Heart right ventricle (tissue), 16 donors: ENCODE data around the gene APEX1. TPM values are rescaled to one million over a fixed set of nuclear protein-coding genes. Genes with fewer than 3 reads are reported as not detected.

Source experiments
- ATAC-seq, 8 donors: fragments of 200-7000 bp; cut with Tn5 transposase; one replicate each; pipeline ENCODE4 v1.9.1; 2020; ENCODE audit warnings: mild to moderate bottlenecking in 8 of 8, moderate library complexity in 8 of 8, moderate number of reproducible peaks in 1 of 8
- DNase-seq, 2 donors: peaks; one replicate each; pipeline ENCODE4 v3.0.0-alpha.2; 2020
- H3K27ac ChIP-seq, 10 donors: fragments of 200-600 bp; sonication (generic) in 2 of 10; one replicate each; pipeline versions ENCODE4 v1.5.0 to v1.8.0; 2020 to 2022; ENCODE audit warnings: mild to moderate bottlenecking in 3 of 10
- H3K27me3 ChIP-seq, 7 donors: fragments of 200-600 bp; one replicate each; pipeline ENCODE4 v1.8.0; 2021 to 2022; ENCODE audit warnings: mild to moderate bottlenecking in 2 of 7
- H3K36me3 ChIP-seq, 9 donors: fragments of 200-600 bp; sonication (generic) in 1 of 9; one replicate each; pipeline versions ENCODE4 v1.5.0 to v1.8.0; 2020 to 2022; ENCODE audit warnings: mild to moderate bottlenecking in 2 of 9
- H3K4me1 ChIP-seq, 9 donors: fragments of 200-600 bp; sonication (generic) in 1 of 9; one replicate each; pipeline versions ENCODE4 v1.5.0 to v1.8.0; 2020 to 2022; ENCODE audit warnings: mild to moderate bottlenecking in 4 of 9
- H3K4me3 ChIP-seq, 10 donors: fragments of 200-600 bp; sonication (generic) in 2 of 10; one replicate each; pipeline versions ENCODE4 v1.5.0 to v1.8.0; 2020 to 2022; ENCODE audit warnings: mild to moderate bottlenecking in 7 of 10, moderate library complexity in 2 of 10
- H3K9me3 ChIP-seq, 11 donors: fragments of 200-600 bp in 10 of 11; sonication (generic) in 2 of 11; one replicate each; pipeline versions ENCODE4 v1.5.0 to v1.8.0; 2013 to 2022; ENCODE audit warnings: mild to moderate bottlenecking in 2 of 11, control low read depth in 1 of 11, moderate library complexity in 1 of 11
- CTCF ChIP-seq, 9 donors: fragments of 200-600 bp; sonication (generic) in 2 of 9; IDR thresholded peaks; one replicate each; pipeline versions ENCODE4 v1.5.0 to v1.8.0; 2021 to 2022; ENCODE audit warnings: antibody characterized with exemption in 9 of 9, mild to moderate bottlenecking in 5 of 9, moderate library complexity in 1 of 9
- WGBS, 2 donors: extraction: QIAGEN DNeasy Blood & Tissue Kit; methylation state at CpG; one replicate each; pipeline ENCODE4 v1.1.7; 2013; ENCODE audit warnings: inconsistent platforms in 1 of 2; 5-methylcytosine and 5-hydroxymethylcytosine counted together
- intact Hi-C, 10 donors: fragments of 100-400 bp; cut with DNase I; formaldehyde crosslinking; loops; one replicate each; pipeline versions ENCODE4 v1.11.1 to v1.14.2; 2022
- polyA plus RNA-seq, 2 donors: library from polyadenylated mRNA; stranded (reverse); fragments of 200-250 nt; gene quantifications; one replicate each; pipeline ENCODE4 v1.2.3, GENCODE V29; 2013
- total RNA-seq, 10 donors: library from RNA; stranded (reverse); fragmentation: NEBNext Ultra II Directional in 3 of 10; extraction: Animal tissue kit (Norgen Biotek cat#: 25700) in 3 of 10; gene quantifications; one replicate each; pipeline versions ENCODE4 v1.2.1 to v1.2.4, GENCODE V29; 2021 to 2023
- donor health status: Arrhythmogenic right ventricular cardiomyopathy.
- donor health status: ischemic (EF 13 %, LVEDD 7.1; RV severe dilation, severe dysfunction).
- donor health status: healthy with polysubstance abuse.
- donor health status: DM: no; HTN: yes; CAD: no.
- donor health status: DM: no; HTN: no; CAD: no.
- donor health status: ischemic (EF 25% LVEDD 6.9; RV normal size, moderate dysfunction).
- donor health status: ischemic (EF 25% LVEDD 5.7; RV mildly dilated, moderate dysfunction).
- donor health status: healthy.
- donor health status: DM: yes; HTN: yes; CAD: no.
- donor health status: Ischemic cardiomyopathy.
- donor health status: ischemic (EF 35%, LVEDD 5.7; RV mildly dilated, moderate dysfunction).
- donor health status: nonischemic (EF 11% LVEDD 7.7; RV severe dilation, severe dysfunction).
- donor health status: DM: yes; HTN: yes; CAD: no.
- donor health status: PGD.
- donor health status: ischemic (EF 29% LVEDD 5.4; RV normal size, mild dysfunction).
- donor health status: nonischemic (EF 23%, LVEDD 6.1; RV moderate dilation, normal function).

Gene APEX1
- total and polyA plus RNA-seq, 12 donors = 57.1 to 103 (median 70.6) TPM

DNA sequence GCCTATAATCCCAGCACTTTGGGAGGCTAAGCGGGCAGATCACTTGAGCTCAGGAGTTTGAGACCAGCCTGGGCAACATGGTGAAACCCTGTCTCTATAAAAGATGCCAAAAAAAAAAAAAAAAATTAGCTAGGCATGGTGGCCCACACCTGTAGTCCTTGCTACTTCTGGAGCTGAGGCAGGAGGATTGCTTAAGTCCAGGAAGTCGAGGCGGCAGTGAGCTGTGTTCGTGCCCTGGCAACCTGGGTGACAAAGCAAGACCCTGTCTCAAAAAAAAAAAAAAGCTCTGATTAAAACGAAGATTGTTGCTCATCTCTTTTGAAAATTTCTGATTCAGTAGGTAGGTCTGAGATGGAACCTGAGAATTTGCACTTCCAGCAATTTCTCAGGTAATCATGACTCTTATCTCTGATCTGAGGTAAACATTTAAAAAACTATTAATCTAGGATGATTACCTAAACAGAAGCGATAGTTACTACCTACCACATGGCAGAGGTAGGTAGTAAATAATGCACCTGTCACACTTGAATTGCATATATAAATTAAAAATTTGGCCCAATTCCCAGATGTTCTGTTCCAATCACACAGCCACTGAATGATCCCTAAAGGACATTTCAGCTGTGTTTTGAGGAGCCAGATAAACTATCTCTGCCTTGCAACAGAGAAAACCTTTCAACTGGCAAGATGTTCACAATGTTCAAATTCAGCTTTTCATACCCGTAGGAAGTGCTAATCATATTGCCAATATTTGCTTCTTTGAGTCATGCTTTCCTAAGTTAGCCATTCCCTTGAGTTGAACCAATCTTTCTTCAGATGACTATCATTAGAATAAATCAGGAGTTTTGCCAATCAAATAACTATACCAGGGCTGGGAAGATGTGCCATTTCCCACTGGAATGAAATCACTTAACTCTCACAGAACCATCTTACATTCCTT lies 37.5 kb upstream of the APEX1 start:
- H3K4me3 ChIP-seq = no peak overlapping the region
- TF ChIP-seq CTCF (IDR thresholded peaks at IDR 0.05) = no peak
- WGBS, 2 donors = 81 to 84% methylated on average over 7 of the region's 7 CpGs
- no peaks in the 10 kb centered on the region for H3K36me3 ChIP-seq
- H3K27me3 ChIP-seq = no peaks in the 10 kb centered on the region
- DNase-seq (no peak), ATAC-seq (no peak)
- H3K27ac ChIP-seq = no peak overlapping the region
- intact Hi-C loops = loop anchor here in 8 of 10 donors (2.0 to 10.0 kb wide), 8 partner anchors 35 to 267 kb away; partner anchors contain the start of genes RNASE4 (in 3 of the 8), ANG (in 2 of the 8), APEX1 (in 2 of the 8) and OSGEP (in 2 of the 8)
- H3K9me3 ChIP-seq = no peaks in the 10 kb centered on the region
- H3K4me1 ChIP-seq = peaks cover 0 to 33% (median 4%) of the 10 kb centered on the region in 9 donors

- intact Hi-C loops = loop anchor here in 8 of 10 donors (5.0 to 10.0 kb wide), 7 partner anchors 34 to 266 kb away; partner anchors contain the start of genes RNASE4 (in 3 of the 8), ANG (in 2 of the 8), APEX1 (in 2 of the 8) and OSGEP (in 2 of the 8)
- no peak for ATAC-seq
- H3K27me3 ChIP-seq = no peaks in the 10 kb centered on the region
These were observed 36.5 kb upstream of the APEX1 start for GRCh38 chr14:20418501-20418909.

GRCh38 chr14:20419419-20419818 lies 35.6 kb upstream of the APEX1 start:
- peak in 4 of 8 donors; percentile 29 to 52 (median 42) for ATAC-seq
- no peaks in the 10 kb centered on the region for H3K9me3 ChIP-seq
- no peaks in the 10 kb centered on the region for H3K27me3 ChIP-seq
- H3K4me3 ChIP-seq = no peak overlapping the region
- no peaks in the 10 kb centered on the region for H3K36me3 ChIP-seq
- intact Hi-C loops = loop anchor here in 8 of 10 donors (5.0 to 10.0 kb wide), 7 partner anchors 33 to 265 kb away; partner anchors contain the start of genes RNASE4 (in 3 of the 8), ANG (in 2 of the 8), APEX1 (in 2 of the 8) and OSGEP (in 2 of the 8)
- peak overlapping the region in 1 of 10 donors; percentile 18 for H3K27ac ChIP-seq
- H3K4me1 ChIP-seq = peaks cover 0 to 25% (median 0%) of the 10 kb centered on the region in 9 donors
- WGBS, 2 donors = 57 to 79% methylated on average over 1 of the region's 1 CpG
- DNase-seq = no peak
- no peak for TF ChIP-seq CTCF (IDR thresholded peaks at IDR 0.05)

More at GRCh38 chr14:20418501-20418909, 36.5 kb upstream of the APEX1 start:
- WGBS, 2 donors = 95 to 98% methylated on average over 2 of the region's 2 CpGs
- no peak for TF ChIP-seq CTCF (IDR thresholded peaks at IDR 0.05)
- Histone ChIP-seq H3K4me3 (no peak overlapping the region), H3K27ac (no peak overlapping the region), H3K36me3 (no peaks in the 10 kb centered on the region), H3K9me3 (no peaks in the 10 kb centered on the region), H3K4me1 (peaks cover 0 to 33% (median 4%) of the 10 kb centered on the region in 9 donors)
- no peak for DNase-seq

GRCh38 chr14:20421267-20421666 lies 33.8 kb upstream of the APEX1 start:
- no peak overlapping the region for H3K4me3 ChIP-seq
- ATAC-seq = no peak
- DNase-seq = no peak
- intact Hi-C loops = no loop called here
- WGBS, 2 donors = 35 to 39% methylated on average over 2 of the region's 2 CpGs
- no peaks in the 10 kb centered on the region for H3K9me3 ChIP-seq
- TF ChIP-seq CTCF (IDR thresholded peaks at IDR 0.05) = no peak
- H3K27ac ChIP-seq = no peak overlapping the region
- no peaks in the 10 kb centered on the region for H3K27me3 ChIP-seq
- no peaks in the 10 kb centered on the region for H3K36me3 ChIP-seq
- H3K4me1 ChIP-seq = peaks cover 0 to 14% (median 0%) of the 10 kb centered on the region in 9 donors
